ENCODE results near the gene RBM46.
"Not testable (repeated sequence)": the region's sequence is repeated elsewhere in the genome, so short reads cannot be mapped to it uniquely, and the experiment has no call there.

The RBM46 gene

DNA sequence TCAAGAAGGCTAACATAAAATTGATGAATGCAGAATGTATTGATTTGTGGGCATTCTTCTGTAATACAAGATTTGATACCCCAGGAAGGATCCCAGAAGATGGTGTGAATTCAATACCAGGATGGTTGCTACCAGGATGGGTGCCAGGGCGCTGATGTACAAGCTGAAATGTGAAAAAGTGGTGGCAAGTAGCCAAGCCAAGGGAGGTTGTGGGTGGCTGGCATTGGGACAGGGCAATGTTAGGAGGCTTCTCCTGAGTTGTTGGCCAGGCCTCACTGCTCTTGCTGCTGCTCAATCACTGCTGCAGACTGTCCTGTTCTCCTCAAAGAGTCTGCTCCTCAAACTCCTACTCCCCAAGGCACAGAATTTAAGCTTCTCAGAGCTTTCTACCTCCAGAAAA is 77.1 kb downstream of the RBM46 start:
- no peak overlapping the region for H3K27ac ChIP-seq
- no peak for TF ChIP-seq CTCF (conservative IDR thresholded peaks at IDR 0.05; ENCODE audit: low read depth, low read length)
- H3K9ac ChIP-seq = no peak overlapping the region
- no peak overlapping the region for H3K4me3 ChIP-seq (IDR thresholded peaks at IDR 0.05; ENCODE audit: insufficient read depth, low read depth, low read length)
- no peaks in the 10 kb centered on the region for H3K79me2 ChIP-seq (ENCODE audit: insufficient read depth, low read depth)
- H3K36me3 ChIP-seq (ENCODE audit: insufficient read depth) = no peaks in the 10 kb centered on the region
- H4K20me1 ChIP-seq (ENCODE audit: insufficient read depth) = no peaks in the 10 kb centered on the region
- H2AFZ ChIP-seq (ENCODE audit: low read depth) = no peak overlapping the region
- no peaks in the 10 kb centered on the region for H3K4me1 ChIP-seq (ENCODE audit: low read depth, poor library complexity, severe bottlenecking)
- H3K4me2 ChIP-seq = no peak overlapping the region
- H3K27me3 ChIP-seq (ENCODE audit: insufficient read depth, low read depth) = no peaks in the 10 kb centered on the region

GRCh38 chr4:154868414-154869194 is 87.5 kb downstream of the RBM46 start:
- Histone ChIP-seq H3K4me3 (IDR thresholded peaks at IDR 0.05; ENCODE audit: insufficient read depth, low read depth, low read length) (no peak overlapping the region), H3K27me3 (ENCODE audit: insufficient read depth, low read depth) (no peaks in the 10 kb centered on the region), H2AFZ (ENCODE audit: low read depth) (no peak overlapping the region), H3K9ac (no peak overlapping the region), H3K27ac (no peak overlapping the region), H3K79me2 (ENCODE audit: insufficient read depth, low read depth) (no peaks in the 10 kb centered on the region), H3K4me2 (no peak overlapping the region), H3K4me1 (ENCODE audit: low read depth, poor library complexity, severe bottlenecking) (no peaks in the 10 kb centered on the region), H3K36me3 (ENCODE audit: insufficient read depth) (no peaks in the 10 kb centered on the region), H4K20me1 (ENCODE audit: insufficient read depth) (no peaks in the 10 kb centered on the region)
- no peak for TF ChIP-seq CTCF (conservative IDR thresholded peaks at IDR 0.05; ENCODE audit: low read depth, low read length)

DNA sequence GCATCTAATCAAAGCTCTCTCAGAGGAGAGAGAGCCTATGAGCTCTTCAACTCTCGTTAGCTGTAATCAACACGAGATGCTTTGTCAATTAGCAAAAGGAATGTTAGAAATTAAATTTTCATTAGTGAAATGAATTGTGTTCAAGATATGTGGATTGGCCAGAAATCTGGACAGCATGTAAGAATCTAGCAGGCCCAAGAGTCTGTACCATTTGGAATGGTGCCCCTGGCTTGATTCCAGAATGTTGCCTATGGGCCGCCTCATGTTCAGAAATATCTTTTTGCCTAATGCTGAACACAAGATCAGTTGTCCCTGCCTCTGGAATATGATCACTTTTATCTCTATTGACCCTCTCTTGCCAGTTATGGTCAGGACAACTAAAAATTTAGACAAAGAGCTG is 88.2 kb downstream of the RBM46 start:
- H3K36me3 ChIP-seq (ENCODE audit: insufficient read depth) = no peaks in the 10 kb centered on the region
- no peak overlapping the region for H3K9ac ChIP-seq
- no peak for TF ChIP-seq CTCF (conservative IDR thresholded peaks at IDR 0.05; ENCODE audit: low read depth, low read length)
- no peaks in the 10 kb centered on the region for H3K4me1 ChIP-seq (ENCODE audit: low read depth, poor library complexity, severe bottlenecking)
- no peak overlapping the region for H3K27ac ChIP-seq
- H3K79me2 ChIP-seq (ENCODE audit: insufficient read depth, low read depth) = no peaks in the 10 kb centered on the region
- no peak overlapping the region for H3K4me2 ChIP-seq
- no peak overlapping the region for H3K4me3 ChIP-seq (IDR thresholded peaks at IDR 0.05; ENCODE audit: insufficient read depth, low read depth, low read length)
- no peaks in the 10 kb centered on the region for H3K27me3 ChIP-seq (ENCODE audit: insufficient read depth, low read depth)
- H4K20me1 ChIP-seq (ENCODE audit: insufficient read depth) = no peaks in the 10 kb centered on the region
- no peak overlapping the region for H2AFZ ChIP-seq (ENCODE audit: low read depth)

DNA sequence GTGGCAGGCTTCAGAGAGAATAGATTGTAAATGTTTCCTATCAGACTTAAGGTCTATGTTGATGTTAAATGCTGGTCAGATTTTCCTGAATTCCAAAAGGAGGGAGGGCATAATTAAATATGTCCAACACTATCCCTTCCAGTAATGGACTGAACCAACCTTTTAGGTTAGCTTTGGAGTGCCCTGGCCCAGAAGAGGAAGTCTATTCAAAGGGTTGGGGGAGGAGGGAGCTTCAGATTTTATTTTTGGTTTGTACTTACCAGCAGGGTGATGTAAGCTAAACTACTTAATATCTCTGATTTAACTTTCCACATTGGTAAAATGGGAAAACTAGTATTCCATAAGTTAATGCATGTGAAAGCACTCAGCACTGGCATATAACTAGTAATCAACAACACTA is 91.1 kb downstream of the RBM46 start:
- Histone ChIP-seq H3K36me3 (ENCODE audit: insufficient read depth) (no peaks in the 10 kb centered on the region), H3K27ac (no peak overlapping the region), H3K79me2 (ENCODE audit: insufficient read depth, low read depth) (no peaks in the 10 kb centered on the region), H4K20me1 (ENCODE audit: insufficient read depth) (no peaks in the 10 kb centered on the region), H3K4me2 (no peak overlapping the region), H3K9ac (no peak overlapping the region), H3K4me3 (IDR thresholded peaks at IDR 0.05; ENCODE audit: insufficient read depth, low read depth, low read length) (no peak overlapping the region), H3K4me1 (ENCODE audit: low read depth, poor library complexity, severe bottlenecking) (no peaks in the 10 kb centered on the region), H2AFZ (ENCODE audit: low read depth) (no peak overlapping the region), H3K27me3 (ENCODE audit: insufficient read depth, low read depth) (no peaks in the 10 kb centered on the region)
- no peak for TF ChIP-seq CTCF (conservative IDR thresholded peaks at IDR 0.05; ENCODE audit: low read depth, low read length)

DNA sequence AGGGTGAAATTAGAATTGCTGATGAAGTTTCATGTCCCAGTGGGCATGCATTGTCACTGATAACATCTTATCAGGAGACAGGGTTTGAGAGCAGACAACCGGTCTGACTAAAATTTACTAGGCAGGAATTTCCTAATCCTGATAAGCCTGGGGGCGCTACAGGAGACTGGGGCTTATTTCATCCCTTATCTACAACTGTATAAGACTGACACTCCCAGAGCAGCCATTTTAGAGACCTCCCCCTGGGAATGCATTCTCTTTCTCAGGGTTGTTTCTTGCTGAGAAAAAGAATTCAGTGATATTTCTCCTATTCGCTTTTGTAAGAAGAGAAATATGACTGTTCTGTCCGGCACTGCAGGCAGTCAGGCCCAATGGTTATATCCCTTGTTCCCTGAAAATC is 93.0 kb downstream of the RBM46 start:
- H2AFZ ChIP-seq (ENCODE audit: low read depth); H3K4me1 ChIP-seq (ENCODE audit: low read depth, poor library complexity, severe bottlenecking); H3K36me3 ChIP-seq (ENCODE audit: insufficient read depth); H3K27me3 ChIP-seq (ENCODE audit: insufficient read depth, low read depth); H3K4me2 ChIP-seq; H3K9ac ChIP-seq; H3K4me3 ChIP-seq (IDR thresholded peaks at IDR 0.05; ENCODE audit: insufficient read depth, low read depth, low read length); H4K20me1 ChIP-seq (ENCODE audit: insufficient read depth); H3K79me2 ChIP-seq (ENCODE audit: insufficient read depth, low read depth); H3K27ac ChIP-seq: not testable (repeated sequence)
